ENCODE results near the gene EPRS1.
A peak's percentile ranks its signal among the peaks of the same experiment; 100 is the strongest.
"Not testable (repeated sequence)": the region's sequence is repeated elsewhere in the genome, so short reads cannot be mapped to it uniquely, and the experiment has no call there.

Gene EPRS1

DNA sequence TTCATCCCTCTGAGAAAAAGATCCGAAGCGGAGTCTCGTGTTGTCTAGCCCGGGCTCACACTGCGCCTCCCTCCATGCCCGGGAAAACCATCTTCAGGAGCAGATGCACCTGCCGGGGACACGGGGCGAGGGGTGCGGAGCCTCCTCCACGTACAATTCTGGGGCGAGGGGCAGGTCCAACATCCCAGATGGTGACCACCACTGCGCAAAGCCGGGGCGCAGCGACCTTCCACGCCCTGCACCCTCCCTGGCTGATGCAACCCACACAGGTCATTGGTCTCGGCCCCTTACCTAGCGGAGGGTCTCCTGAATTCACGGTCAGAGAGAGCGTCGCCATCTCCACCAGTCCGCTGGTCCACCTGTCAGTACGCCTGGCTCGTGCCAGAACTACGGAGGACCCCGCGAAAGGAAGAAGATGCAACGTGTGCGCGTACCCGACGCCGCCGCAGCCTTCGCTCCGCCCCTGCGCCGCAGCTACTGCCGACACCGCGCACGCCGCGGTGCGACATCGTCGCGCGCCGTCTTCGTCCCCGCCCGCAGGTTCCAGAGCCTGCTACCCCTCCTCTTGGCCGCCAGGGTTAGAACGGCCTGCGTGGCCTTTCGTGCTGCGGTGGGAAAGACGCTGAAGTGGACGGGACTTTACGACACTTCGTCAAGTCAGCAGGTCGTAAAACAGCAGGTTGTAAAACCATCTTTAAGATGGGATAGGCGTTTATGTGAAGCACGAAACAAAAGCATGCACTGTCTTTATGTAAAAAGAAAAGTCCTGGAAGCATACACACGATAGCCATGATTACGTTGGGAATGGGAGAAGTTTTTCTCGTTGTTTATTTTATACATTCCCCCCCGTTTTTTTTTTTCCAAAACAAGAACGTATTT is at the start of gene EPRS1:
Gene EPRS1, minus strand, starts transcription at position 454 of the 879 bp plus-strand sequence. Its CDS starts 117 bp downstream, at position 337.
- peak; percentile 83 for FAIRE-seq

DNA sequence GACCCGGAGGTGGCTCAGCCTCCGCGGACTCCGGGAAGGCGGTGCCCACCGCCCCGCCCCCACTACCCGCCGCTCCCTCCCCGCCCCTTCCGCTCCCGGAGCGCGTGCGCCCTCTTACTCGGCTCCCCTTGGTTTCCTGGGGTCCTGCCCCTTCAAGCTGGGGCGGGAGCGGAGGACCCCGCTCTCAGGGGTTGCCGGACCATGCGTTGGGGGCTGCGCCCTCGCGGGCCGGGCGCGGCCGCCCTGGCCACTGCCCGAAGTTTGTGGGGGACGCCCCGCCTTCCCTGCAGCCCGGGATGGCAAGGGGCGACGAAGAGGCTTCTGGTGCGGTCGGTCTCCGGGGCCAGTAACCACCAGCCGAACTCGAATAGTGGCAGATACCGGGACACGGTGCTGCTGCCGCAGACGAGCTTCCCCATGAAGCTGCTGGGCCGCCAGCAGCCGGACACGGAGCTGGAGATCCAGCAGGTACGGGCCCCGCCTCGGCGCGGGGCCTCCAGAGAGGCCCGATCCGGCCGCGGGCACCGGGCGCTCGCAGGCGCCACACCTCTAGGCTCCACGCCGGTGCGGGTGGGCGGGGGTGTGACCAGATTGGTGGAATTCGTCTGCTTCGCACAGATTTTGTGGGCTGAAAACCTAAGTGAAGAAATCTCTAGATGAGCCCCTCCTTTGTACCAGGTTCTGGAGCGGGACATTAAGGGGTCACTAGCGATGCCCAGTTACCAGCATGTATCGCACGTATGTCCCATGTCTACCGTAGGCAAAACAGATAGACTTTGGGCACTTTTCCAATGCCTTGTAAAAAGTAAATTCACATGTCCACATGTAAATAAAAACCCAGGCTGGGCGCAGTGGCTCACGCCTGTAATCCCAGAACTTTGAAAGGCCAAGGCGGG is 48.0 kb upstream of the EPRS1 start, which contains the start of gene IARS2:
Gene IARS2, plus strand, starts transcription at position 117 of the 896 bp plus-strand sequence. Its CDS starts 85 bp downstream, at position 202.
- FAIRE-seq, result no peak

DNA sequence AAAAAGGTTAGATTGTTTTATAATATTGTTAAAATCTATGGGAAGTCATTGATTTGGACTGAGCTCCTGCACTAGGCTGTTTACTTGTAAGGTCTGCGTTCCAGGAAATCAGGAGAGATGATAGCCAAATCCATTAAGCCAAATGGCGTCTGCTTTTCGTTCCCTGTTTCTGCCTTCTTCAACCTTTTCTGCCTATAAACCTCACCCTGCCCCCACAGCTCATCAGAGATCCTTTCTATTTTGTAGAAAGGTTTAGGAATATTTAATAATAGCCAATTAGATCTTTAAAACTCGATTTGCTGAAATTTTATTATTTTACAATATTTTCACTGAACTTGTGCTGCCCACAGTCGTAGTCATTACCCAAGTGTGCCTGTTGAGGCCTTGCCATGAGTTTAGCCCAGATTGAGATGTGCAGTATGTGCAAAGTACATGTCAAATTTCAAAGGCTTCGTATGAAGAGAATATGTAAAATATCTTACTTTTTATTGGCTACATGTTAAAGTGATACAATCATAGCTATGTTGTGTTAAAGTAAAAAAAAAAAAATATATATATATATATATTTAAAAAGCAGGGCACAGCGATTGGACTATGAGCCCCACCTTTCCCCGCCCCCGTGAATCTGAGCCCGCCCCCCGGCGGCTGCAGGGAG is 47.2 kb upstream of the EPRS1 start:
- FAIRE-seq, result no peak

DNA sequence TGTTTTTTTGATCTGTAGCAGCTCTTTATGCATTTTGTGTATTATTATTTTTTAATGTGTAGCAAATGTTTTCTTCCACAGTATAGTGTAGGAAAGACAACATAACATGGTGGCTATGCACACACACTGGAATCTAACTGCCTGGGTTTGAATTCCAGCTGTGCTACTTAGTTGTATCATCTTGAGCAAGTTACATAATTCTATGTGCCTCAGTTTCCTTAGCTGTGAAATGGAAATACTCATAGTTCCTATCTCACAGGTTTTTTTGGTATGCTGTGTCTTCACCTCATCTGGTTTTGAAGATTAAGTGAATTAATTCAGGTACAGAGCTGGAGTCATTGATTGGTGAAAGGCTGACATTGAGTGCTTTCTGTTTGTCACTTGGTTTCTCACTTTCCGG is 46.4 kb upstream of the EPRS1 start:
- no peak for FAIRE-seq

DNA sequence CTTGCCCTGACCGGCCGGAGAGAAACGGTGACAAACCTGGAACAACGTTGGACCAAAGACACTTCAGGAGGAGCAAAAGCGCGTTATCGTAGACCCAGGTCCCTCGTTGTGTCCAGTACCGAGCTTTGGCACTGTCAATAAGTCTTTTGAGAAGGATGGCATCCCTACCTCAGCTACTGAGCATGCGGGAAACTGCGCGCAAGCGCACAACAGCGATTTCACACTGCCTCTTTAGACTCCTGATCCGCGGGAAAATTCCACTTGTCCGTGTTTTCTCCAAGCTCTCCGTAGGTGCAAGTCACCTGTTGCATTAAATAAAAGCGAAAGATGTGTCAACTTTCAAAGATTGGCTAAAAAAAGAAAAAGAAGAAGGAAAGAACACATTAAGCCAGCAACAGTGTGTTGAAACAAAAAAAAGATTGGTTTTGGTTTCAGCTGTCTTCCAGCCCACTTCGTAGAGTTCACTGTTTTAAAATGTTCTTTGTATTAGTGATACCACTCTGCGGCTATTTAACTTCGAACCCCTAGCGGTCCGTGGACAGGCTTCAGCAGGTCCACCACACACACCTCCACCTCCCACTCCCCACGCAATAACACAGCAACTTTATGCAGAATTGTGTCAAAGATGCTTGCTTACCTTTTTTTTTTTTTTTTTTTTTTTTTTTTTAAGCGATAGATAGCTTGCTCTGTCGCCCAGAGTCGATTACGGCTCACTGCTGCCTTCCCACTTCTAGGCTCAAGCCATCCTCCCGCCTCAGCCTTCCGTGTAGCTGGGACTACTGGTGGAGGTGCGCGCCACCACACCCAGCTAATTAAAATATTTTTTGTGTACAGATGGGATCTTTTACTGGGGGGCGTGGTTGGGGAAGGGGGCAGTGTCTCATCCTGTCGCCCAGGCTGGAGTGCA is 43.6 kb upstream of the EPRS1 start, which contains the start of gene BPNT1:
Gene BPNT1, minus strand, starts transcription at position 139 of the 907 bp plus-strand sequence. CDS start 9,942 bp downstream, outside the sequence.
- peak; percentile 51 for FAIRE-seq

DNA sequence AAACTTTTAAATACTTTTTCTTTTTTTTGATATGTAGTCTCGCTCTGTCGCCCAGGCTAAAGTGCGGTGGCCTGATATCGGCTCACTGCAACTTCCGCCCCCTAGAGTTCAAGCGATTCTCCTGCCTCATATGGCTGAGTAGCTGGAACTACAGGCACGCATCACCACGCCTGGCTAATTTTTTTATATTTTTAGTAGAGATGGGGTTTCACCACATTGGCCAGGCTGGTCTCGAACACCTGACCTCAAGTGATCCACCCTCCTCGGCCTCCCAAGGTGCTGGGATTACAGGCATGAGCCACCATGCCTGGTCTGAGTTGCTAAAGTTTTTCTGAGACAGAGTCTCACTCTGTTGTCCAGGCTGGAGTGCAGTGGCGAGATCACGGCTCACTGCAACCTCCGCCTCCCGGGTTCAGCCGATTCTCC is 40.0 kb upstream of the EPRS1 start:
- FAIRE-seq, result not testable (repeated sequence)

DNA sequence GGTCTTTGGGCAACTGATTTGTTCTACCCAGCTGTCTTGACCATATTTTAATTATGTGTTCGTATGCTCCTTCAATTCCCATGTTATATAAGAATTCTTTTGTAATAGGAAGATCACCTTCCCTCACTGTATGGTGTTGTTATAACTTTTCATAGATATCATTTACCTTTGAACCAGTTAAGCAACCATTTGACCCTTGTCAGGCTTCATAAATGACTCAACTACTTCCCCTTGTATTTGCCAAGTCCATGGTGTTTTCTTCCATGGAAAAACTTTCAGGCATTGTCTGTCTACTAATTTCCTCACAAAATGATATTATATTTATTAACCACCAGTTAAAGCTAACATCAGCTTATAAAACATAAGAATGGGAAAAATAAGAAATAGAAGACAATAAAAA is 38.2 kb upstream of the EPRS1 start:
- FAIRE-seq, result no peak

DNA sequence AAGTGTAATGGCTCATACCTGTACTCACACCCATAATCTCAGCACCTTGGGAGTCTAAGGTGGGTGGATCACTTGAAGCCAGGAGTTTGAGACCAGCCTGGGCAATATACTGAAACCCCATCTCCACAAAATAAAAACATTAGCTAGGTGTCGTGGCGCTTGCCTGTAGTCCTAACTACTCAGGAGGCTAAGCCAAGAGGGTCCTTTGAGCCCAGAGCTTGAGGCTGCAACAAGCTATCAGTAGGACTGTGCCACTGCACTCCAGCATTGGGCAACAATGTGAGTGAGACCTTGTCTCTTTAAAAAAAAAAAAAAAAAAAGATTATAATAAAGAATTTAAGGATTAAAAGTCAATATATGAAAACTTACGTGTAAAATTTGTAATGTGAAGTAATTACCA is 31.6 kb upstream of the EPRS1 start:
- FAIRE-seq, result no peak

DNA sequence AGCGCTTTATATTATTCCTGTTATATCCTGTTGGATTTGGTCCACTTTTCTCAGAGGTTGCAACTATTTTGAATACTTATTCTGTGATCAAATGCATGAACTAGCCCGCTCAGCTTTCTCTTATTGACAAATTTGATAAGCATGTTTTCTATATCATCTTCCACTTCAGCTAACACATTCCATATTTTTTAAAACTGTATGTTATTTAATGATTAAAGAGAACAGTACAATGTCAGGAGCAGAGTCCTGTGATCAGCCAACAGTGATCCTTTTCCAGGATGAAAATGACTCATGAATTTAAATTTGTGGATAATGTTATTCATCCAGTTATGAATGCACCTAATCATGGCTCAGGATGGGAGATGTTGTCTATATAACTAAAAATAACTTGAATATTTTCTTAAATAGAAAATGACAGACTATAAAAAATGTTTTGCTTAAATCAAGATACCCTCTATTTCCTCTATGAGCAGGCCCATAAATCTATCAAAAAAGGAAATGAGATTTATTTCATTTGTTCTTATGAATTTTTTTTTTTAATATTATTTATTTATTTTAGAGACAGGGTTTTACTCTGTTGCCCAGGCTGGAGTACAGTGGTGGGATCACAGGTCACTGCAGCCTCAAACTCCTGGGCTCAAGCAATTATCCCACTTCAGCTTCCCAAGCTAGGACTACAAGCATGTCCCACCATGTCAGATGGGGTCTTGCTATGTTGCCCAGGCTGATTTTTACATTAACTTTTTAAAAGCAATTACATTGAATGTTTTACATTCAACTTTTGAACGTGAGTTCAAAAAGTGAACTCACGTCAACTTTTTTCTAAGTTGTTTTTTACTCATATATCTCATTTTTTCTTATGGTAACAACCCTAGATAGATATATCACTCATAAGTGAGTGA is 30.8 kb upstream of the EPRS1 start:
- FAIRE-seq, result no peak

DNA sequence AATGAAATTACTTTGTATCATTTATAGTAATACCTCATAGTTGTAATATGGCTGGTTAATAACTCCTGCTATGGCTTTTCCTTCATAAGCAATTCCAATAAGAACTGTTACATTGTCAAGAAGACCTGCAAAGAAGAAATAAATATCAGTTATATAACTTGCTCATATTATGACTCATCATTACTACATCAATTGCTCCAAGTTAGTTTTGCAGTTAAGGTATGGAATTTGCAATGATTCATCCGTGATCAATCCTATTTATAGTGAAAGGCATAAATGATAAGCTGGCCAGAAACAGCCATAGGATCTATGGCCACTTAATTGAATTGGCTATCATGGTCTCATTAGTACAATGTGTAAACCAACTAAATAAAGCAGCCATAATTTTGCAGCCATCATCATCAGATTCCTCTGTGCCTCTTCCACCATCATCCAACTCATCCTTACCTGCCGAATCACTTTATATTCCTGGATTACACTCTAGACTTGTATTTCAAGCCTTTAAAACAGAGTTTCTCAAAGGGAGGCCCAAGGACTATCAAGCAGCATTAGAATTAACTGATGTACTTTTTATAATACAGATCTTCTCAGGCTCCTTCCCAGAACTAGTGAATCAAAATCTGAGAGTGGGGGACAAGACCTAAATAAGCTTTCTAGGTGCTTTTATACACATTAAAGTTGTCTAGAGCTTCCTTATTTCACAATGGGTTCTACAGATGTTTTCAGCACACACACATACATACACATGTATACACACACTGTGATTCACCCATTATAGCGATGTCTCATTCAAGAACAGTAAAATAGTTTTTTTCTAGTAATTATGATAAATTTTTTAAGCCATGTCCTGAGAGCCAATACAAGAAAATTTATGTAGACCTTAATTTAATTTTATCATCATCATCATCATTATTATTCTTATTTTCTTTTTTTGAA is 21.2 kb upstream of the EPRS1 start:
- FAIRE-seq, result no peak

DNA sequence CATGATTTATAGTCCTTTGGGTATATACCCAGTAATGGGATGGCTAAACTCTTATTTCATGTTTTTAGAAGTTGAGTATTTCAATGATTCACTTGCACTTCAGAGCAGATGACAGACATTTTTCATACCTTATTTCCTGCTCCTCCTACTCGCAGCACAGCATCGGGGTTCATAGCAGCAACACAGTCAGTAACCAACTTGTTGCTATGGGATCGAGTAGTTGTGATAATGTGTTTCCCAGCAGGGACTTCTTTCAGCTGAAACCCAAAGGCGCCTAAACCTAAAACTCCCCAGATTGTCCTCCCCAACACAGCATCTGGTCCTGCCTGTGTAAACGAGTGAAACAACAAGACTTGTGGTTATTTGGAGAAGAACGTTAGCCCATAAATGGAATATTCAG is 16.3 kb upstream of the EPRS1 start:
- no peak for FAIRE-seq

DNA sequence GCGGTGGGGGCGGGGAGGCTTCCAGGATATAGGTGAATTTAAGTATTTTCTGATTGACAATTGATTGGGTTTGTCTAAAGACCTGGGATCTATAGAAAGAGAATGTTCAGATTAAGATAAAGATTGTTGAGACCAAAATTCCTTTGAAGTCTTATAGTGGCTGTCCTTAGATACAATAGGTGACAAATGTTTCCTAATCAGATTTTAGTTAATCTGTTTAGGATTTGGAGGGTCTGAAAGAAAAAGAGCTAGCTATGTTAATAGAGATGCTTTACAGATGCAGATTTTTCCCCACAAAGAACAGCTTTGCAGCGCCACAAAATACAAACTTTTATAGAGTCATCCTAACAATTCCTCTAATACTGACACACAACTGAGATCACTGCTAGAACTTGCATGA is 14.6 kb upstream of the EPRS1 start:
- FAIRE-seq, result no peak

DNA sequence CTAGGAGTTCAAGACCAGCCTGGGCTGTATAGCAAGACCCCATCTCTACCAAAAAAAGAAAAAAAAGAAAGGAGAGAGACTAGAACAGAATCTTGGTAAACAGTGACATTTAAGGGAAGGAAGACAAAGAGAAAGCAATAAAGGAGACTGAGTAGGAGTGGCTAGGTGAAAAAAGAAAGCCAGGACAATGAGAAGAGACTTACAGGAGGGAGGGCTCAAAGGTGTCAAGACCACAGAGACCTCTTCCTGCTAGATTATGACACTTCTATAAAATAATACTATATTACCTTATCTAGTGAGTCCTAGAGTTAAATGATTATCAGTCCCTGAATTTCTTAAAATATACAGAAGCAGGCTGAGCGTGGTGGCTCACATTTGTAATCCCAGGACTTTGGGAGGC is 10.1 kb upstream of the EPRS1 start:
- no peak for FAIRE-seq

DNA sequence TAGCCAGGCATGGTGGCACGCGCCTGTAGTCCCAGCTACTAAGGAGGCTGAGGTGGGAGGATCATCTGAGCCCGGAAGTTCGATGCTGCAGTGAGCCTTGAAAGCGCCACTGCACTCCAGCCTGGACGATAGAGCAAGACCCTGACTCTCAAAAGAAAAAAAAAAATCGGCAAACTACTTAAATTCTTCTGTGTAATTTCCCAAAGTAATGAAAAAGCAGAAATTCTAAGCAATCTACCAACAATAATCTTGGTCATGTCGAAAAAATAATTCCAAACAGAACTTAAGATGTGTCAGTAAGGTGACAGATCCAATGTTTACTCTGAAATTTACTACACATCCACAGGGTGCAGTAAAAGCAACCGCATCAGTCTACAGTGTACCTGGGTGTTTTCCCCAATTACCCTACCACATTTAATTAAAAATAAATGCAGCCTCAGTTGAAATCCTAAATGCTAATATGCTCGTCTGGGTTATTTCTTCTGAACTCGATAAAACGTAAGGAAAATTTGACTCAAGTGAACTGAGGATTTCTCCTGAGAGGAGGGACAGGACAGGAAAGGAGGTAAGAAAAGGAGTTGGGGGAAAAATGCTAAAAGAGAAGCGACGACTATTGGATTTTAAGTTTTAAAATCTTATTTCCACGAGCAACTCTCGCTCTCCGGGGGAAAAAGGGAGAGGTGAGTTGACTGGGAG is 801 bp downstream of the EPRS1 start:
- no peak for FAIRE-seq

DNA sequence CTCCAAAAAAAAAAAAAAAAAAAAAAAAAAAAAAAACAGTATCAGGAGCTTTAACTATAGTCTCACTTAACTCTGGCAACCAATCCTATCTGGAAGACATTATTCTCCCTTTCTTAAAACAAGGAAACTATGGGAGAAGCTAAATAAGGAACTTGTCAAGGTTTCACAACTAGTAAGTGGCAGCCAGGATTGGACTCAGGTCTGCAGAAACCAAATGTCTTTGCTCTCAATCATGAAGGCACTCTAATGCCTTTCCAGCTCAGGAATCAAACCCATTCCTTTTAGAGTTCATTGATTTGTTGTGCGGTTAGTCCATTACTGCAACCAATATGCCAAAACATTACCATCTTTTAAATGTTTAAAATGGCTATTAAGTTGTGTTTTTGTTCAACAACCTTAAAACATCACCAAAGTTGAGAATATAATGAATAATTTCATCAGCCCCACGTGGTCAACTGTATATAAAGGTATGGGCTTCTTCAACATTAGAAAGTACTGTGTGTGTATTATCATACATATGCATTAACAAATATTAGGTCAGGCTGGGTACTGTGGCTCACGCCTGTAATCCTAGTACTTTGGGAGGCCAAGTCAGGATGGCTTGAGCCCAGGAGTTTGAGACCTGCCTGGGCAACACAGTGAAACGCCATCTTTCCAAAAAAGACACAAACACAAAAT is 1.5 kb downstream of the EPRS1 start:
- FAIRE-seq, result no peak

DNA sequence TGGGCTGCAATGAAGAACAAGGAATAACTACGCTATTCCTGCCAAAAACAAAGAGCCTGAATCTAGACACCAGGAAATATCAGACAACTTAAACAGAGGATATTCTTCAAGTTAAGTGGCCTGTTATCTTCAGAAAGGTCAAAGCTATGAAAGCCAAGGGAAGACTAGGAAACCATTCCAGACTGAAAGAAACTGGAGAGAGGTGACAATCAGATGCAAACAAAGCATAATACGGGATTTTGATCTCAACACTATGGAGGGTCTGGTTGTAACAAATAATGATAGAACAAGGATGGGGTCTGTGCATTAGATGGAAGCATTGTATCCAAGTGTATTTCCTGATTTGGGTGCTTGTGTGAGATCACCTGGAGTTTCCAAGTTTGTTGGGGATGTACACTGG is 2.7 kb downstream of the EPRS1 start:
- no peak for FAIRE-seq

DNA sequence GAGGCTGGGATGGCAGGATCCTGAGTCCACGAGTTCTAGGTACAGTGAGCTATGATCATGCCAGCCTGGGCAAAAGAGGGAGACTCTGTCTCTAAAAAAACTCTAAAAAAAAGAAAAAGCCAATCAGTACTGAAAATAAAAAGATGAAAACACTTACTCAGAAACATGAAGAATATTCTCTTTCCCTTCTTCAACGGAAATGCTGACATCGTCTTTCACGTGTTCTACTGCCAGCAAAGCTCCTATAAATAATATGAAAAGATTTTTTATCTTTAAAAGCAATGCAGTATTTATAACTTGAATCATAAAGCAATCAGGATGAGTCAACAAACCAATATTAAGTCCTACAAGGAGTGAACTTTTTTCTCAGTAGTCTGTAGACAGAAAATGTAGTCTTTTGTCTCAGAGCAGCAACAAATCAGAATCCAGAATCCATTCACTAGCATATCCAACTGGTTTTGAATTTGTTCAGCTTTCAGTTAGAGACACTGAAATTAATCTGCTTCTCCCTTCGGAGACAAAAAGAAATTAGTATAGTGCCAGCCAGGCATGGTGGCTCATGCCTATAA is 6.2 kb downstream of the EPRS1 start:
- FAIRE-seq, result no peak

DNA sequence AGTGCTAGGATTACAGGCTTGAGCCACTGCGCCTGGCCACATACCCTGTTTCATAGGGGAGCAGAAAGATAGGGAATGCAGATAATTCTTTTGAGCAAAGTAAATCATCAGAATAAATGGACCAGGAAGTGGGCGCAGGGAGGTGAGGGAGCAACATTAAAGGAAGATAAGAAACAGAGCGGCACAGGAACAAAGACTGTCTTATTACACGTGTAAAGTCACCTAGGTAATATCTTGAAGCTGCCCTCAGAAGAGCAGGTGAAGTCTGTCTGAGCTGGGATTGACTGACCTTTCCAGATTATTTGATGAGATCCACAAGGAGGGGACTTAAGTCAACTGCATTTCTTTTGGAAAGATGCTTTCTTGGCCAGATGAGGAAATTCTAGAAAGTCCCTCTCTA is 7.7 kb downstream of the EPRS1 start:
- FAIRE-seq, result no peak
